Eye (tissue), 1 donor: ENCODE data around the gene LYG2.
"Not testable (repeated sequence)": the region's sequence is repeated elsewhere in the genome, so short reads cannot be mapped to it uniquely, and the experiment has no call there.

Experiments used
- DNase-seq: peaks from one replicate; pipeline ENCODE4 v3.0.0-alpha.2; 2015

The LYG2 gene

GRCh38 chr2:99255491-99256318, at the start of gene LYG2:
Gene LYG2, minus strand, starts transcription at chr2:99255666. Its CDS starts 1,406 bp downstream, at chr2:99254260.
- no peak for DNase-seq

GRCh38 chr2:99301097-99301496, 45.6 kb upstream of the LYG2 start, which contains the start of gene LYG1:
Gene LYG1, minus strand, starts transcription at chr2:99301197. Its CDS starts 5,527 bp downstream, at chr2:99295670.
- DNase-seq = not testable (repeated sequence)

- DNase-seq = no peak
Observed at GRCh38 chr2:99299580-99299979, 44.1 kb upstream of the LYG2 start.

GRCh38 chr2:99297994-99298393, 42.5 kb upstream of the LYG2 start:
- no peak for DNase-seq

- DNase-seq = no peak
Observed at GRCh38 chr2:99285526-99285925, 30.1 kb upstream of the LYG2 start.

- DNase-seq = no peak
Observed at GRCh38 chr2:99279969-99280695, 24.7 kb upstream of the LYG2 start.

- peak; percentile 6 for DNase-seq
Observed at GRCh38 chr2:99278793-99279291, 23.4 kb upstream of the LYG2 start.

GRCh38 chr2:99278195-99278765, 22.8 kb upstream of the LYG2 start:
- not testable (repeated sequence) for DNase-seq

GRCh38 chr2:99275882-99276281, 20.4 kb upstream of the LYG2 start:
- DNase-seq = no peak

- no peak for DNase-seq
Observed at GRCh38 chr2:99261242-99261641, 5.8 kb upstream of the LYG2 start.

- DNase-seq = no peak
Observed at GRCh38 chr2:99260184-99260583, 4.7 kb upstream of the LYG2 start.

- no peak for DNase-seq
Observed at GRCh38 chr2:99259465-99259864, 4.0 kb upstream of the LYG2 start.

GRCh38 chr2:99256677-99257076, 1.2 kb upstream of the LYG2 start:
- DNase-seq = no peak

GRCh38 chr2:99249951-99250350, 5.5 kb downstream of the LYG2 start:
- DNase-seq = no peak

GRCh38 chr2:99242151-99242550, 13.3 kb downstream of the LYG2 start:
- no peak for DNase-seq

- no peak for DNase-seq
Observed at GRCh38 chr2:99240431-99240830, 15.0 kb downstream of the LYG2 start.

GRCh38 chr2:99238599-99238998, 16.9 kb downstream of the LYG2 start:
- no peak for DNase-seq

- DNase-seq = not testable (repeated sequence)
Observed at GRCh38 chr2:99233177-99233576, 22.3 kb downstream of the LYG2 start.

GRCh38 chr2:99217929-99218501, 37.5 kb downstream of the LYG2 start:
- no peak for DNase-seq

- no peak for DNase-seq
Observed at GRCh38 chr2:99216096-99216495, 39.4 kb downstream of the LYG2 start.

GRCh38 chr2:99205491-99205890, 50.0 kb downstream of the LYG2 start:
- DNase-seq = no peak

- DNase-seq = no peak
Observed at GRCh38 chr2:99201959-99202678, 53.3 kb downstream of the LYG2 start.
